Vagina (tissue), 2 donors: Measurements from ENCODE around the gene CUBN.

Source experiments
- POLR2A ChIP-seq, 2 donors: fragments of 450-650 bp; IDR thresholded peaks; one replicate each; pipeline ENCODE4 v1.6.1; 2017; ENCODE audit warnings: antibody characterized with exemption in 2 of 2, mild to moderate bottlenecking in 2 of 2, moderate library complexity in 2 of 2
- POLR2AphosphoS5 ChIP-seq, 2 donors: sonication (generic); formaldehyde crosslinking; IDR thresholded peaks; one replicate each; pipeline ENCODE4 v1.9.0; 2017; ENCODE audit warnings: antibody characterized with exemption in 2 of 2, mild to moderate bottlenecking in 2 of 2, low read depth in 1 of 2; ENCODE audit not compliant: insufficient read depth in 1 of 2

DNA sequence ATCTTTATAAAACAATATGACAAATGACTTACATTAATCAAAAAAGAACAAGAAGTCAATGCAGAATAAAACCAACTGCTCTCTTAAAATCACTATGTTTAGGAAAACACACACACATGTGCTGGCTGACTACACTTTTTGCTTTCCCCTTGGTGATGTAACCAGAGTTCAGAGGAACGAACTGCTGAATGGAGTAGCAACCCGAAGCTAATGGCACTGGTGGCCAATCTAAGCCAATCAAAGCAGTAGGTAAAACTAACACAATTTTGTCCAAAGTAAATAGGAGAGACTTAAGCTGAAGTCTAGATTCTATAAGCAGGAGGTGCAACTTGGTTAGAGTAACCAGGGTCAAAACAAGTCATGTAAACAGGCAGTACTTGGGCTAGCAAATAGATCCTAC is 33.2 kb upstream of the CUBN start:
- no peak for TF ChIP-seq POLR2AphosphoS5 (IDR thresholded peaks at IDR 0.05; ENCODE audit: insufficient read depth in 1 of 2, low read depth in 1 of 2)
- TF ChIP-seq POLR2A (IDR thresholded peaks at IDR 0.05): no peak
